Right hindlimb (tissue), 1 donor: ENCODE data around the gene OR52K1.
"Not testable (repeated sequence)": the region's sequence is repeated elsewhere in the genome, so short reads cannot be mapped to it uniquely, and the experiment has no call there.

Source experiments
- DNase-seq: peaks from one replicate; pipeline ENCODE4 v3.0.0-alpha.2; 2018

Gene OR52K1

DNA sequence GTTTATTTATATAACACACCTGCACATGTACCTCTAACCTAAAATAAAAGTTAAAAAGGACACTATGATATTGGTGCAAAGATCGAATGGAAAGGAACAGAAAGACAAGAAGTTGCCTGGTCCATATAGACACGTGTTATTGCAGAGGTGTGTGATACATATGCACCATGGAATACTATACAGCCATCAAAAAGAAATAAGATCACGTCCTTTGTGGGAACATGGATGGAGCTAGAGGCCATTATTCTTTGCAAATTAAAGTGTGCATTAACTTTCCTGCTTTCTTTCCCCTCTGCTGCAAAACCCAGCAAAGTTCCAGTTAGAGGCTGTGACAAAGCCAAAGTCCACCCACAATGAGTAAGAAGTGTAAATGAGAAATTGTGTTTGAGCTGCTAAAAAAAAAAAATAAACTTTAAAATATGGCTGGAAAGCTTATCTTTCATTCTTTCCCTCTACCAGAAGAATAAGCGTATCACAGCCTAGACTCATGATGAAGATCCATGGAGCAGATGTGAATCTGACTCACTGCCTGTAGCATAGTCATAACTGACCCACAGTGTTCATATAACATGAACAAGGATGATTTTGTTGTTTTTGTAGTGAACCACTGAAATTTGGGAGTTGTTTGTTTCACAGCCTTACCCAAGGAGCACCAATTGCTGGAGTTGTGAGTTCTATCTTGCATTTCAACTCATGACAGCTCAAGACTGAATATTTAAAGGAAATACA, 9.6 kb downstream of the OR52K1 start:
- DNase-seq: no peak

DNA sequence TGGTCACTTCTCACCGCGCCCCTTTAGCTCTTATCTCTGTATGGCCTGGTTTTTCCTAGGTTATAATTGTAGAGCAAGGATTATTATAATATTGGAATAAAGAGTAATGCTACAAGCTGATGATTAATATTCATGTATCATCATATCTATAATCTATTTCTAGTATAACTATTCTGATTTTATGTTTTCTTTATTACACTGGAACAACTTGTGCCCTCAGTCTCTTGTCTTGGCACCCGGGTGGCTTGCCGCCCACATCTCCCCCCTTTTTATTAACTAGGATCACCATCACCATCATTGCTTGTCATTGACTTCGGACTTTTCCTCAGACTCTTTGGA, 11.0 kb downstream of the OR52K1 start:
- DNase-seq: no peak

DNA sequence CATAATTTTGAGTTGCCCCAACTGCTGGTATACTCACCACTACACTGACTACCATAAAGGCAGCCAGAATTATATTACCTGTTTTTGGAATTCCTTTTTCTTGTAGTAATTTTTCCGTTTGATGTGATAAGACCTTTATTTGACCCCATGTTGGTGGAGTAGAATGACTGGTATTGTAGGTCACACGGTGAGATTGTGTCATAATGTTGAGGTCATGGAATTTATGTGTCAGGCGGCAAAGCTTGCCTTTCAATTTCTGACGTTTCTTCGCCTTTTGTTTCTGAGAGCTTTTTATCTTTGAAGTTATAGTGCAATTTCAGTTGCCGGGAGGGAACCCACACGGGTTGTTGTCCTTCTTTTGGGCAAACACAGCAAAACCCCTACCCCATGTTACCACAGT, 13.0 kb downstream of the OR52K1 start:
- DNase-seq: no peak

- no peak for DNase-seq
These were observed 13.5 kb downstream of the OR52K1 start for GRCh38 chr11:4495986-4496385.

GRCh38 chr11:4496557-4497248, 14.3 kb downstream of the OR52K1 start:
- no peak for DNase-seq

DNA sequence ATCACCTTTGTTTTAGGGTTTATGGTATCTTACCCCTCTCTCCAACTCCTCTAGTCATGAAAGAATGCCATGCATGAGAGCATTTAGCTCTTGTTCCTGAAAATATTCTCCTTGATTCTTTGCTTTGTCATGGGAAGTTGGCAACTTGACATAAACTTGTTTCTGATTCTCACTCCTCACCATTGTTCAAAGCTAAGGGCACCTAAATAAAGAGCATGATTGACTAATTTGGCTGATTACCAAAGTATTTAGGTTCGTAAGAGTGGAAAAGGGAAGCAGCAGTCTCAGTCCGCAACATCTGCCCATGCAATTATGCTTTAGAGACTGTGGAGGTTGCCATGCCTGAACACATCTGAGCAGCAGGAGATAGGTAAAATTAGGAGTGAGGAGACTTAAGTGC, 26.4 kb downstream of the OR52K1 start:
- DNase-seq: no peak

DNA sequence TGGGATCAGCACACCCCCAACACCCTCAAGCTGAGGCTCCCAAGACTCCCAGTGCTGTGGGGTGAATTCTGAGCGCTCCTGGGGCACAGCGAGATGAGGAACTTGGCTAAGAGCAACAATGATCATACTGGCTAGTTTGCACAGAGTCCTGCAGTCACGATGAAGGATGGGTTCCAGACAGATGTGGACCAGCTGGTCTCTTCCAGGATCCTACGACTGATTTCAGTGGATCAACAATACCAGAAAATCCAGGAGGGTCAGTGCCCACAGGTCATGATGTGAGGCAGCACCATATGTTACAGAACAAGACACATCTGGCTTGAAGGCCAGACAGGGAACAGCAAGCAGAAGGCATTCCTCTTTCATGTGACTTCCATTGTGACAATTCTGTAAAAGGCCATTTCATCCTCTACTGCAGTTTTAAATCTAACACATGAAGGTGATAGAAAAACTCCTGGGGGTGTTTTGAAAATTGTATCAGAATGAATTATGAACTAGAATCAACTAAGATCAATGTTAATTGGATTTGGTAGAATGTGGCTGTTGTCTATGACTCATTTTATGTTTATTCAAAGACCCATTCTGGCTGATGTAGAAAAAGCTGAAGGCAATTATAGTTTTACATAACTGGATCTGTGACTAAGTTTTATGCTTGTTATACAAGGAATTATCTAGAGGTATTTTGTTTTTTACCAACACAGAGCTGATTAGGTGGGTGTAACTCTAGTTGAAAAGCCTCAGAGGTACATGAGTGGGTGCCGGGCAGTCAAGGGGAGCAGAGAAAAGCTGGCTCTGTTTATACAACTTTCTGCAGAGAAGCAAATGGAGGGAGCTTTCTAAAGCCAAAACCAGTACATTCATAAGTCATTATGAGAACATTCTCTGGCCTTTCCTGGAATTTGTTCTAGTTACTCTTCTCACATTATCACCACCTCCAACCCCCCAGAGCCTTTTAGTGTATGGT, 29.1 kb downstream of the OR52K1 start:
- DNase-seq: no peak

GRCh38 chr11:4514196-4514595, 31.8 kb downstream of the OR52K1 start:
- DNase-seq: no peak

DNA sequence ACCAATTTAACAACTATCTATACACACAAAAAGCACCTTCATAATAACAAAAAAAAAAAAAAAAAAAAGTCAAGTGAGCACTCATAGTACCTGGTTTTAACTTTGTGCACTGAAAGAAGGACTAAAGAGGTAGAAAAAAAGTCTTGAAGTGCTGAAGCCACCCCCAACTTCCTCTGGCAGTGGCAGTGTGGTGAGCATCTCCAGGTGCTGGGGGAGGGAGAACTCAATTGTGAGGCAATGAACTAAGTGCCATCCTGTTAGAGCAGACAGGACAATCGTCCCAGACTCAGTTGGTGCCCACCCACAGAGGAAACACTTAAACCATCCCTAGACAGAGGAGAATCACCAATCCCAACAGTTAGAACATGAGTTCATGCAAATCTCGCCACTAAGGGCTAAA, 39.9 kb downstream of the OR52K1 start:
- DNase-seq: no peak

DNA sequence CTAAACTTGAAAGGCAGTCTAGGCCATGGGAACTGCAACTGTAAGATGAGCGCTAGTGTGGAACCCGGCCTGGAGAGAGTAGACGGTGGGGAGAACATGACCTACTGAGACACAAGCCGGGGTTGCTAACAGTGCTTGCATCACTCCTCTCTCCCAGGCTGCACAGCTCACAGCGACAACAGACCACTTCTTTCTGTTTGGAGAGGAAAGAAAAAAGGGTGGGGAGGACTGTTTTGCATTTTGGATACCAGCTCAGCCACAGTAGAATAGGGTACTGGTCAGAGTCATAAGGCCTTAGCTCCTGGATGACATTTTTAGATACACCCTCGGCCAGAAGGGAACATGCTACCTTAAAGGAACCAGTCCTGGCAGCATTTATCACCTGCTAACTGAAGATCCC, 40.3 kb downstream of the OR52K1 start:
- no peak for DNase-seq

DNA sequence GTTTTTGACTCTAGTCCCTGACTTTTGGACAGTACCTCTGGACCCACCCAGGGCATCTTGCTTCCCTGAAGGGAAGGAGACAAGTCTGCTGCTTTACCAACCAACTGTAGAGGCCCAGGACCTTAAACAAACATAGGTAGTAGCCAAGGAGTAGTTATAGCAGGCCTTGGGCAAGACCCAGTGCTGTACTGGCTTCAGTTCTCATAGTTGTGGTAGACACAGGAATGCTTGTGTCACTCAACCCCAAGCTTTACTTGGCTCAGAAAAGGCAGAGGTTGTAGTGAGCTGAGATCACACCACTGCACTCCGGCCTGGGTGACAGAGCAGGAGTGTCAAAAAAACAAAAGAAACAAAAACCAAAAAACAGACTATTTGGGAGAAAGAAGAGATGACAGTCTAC, 41.2 kb downstream of the OR52K1 start:
- no peak for DNase-seq

GRCh38 chr11:4527926-4528325, 45.5 kb downstream of the OR52K1 start:
- no peak for DNase-seq

DNA sequence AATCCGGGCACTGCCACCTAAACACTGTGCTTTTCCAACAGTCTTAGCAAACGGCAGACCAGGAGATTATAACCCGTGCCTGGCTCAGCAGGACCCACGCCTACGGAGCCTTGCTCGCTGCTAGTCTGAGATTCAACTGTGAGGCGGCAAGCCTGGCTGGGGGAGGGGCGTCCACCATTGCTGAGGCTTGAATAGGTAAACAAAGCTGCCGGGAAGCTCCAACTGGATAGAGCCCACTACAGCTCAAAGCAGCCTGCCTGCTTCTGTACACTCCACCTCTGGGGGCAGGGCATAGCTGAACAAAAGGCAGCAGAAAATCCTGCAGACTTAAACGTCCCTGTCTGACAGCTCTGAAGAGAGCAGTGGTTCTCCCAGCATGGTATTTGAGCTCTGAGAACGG, 49.2 kb downstream of the OR52K1 start:
- not testable (repeated sequence) for DNase-seq

DNA sequence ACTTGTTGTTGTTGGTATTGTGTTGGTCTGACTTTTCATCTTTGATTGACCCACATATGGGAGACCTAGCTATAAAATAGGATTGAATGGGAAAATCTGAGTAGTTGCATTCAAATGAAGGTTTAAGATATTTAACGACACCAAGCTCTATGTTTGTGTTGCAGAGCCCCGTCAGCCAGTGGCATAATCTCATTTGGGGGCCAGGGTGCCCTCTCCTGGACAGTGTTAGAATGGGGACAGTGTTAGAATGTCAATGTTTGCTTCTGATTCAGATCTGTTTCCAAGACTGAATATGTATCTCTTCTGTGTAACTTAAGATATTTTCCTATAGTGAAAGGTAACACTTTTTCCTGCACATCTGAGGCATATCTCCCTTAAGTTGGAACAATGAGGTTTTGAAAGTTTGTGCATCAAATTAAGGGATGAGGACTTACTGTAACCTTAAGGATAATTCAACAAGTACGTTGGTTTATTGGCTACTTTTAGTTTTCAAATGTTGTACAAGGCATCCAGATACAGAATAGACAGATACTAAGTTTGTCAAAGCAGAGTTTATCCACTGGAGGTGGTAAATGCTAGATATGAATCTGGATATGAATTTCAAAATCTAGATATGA, 57.3 kb downstream of the OR52K1 start:
- no peak for DNase-seq

DNA sequence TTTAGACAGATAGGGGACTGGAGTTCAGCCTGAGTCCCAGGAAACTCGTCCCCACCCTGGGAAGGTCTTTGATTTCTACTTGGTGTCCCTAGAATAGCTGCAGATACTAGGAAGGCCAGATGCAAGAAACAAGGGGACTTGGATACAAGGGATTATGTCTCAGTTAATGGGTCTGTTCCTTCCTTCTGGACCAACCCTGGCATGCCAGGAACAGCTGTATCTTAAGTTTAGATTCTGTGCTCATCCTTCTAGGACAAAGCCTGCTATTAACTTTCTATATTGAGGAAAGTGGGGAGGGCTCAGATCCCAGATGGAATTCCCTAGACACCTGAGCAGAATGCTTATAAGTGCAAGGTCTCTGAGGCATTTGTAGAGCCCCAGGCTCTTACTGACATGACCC, 58.6 kb downstream of the OR52K1 start:
- DNase-seq: no peak
